ENCODE results near the gene CCDC73. TPM values are rescaled to one million over a fixed set of nuclear protein-coding genes. Genes with fewer than 3 reads are reported as not detected.

Gene CCDC73
- total RNA-seq, 1 experiment from 2014 or later = 0.04 TPM

GRCh38 chr11:32704775-32705174, 89.7 kb downstream of the CCDC73 start:
- no peaks in the 10 kb centered on the region for H3K79me2 ChIP-seq (ENCODE audit: insufficient read depth, low read length)
- no peak overlapping the region for H4K8ac ChIP-seq (replicated peaks; ENCODE audit: insufficient read length, low read depth, low read length)

More at GRCh38 chr11:32704775-32705174, 89.7 kb downstream of the CCDC73 start:
- no peak overlapping the region for H2BK120ac ChIP-seq (ENCODE audit: low read depth, low read length, poor library complexity, severe bottlenecking)
- H3K79me1 ChIP-seq (ENCODE audit: insufficient read depth, low read depth, low read length, poor library complexity, severe bottlenecking) = no peaks in the 10 kb centered on the region
- H2AK5ac ChIP-seq (ENCODE audit: insufficient read length, low read length) = no peak overlapping the region
- H3K56ac ChIP-seq (ENCODE audit: insufficient read length, low read depth, low read length) = no peak overlapping the region
- Mint-ChIP-seq H3K4me3 (no peak overlapping the region), H3K27me3 (ENCODE audit: low read depth) (no peaks in the 10 kb centered on the region; the same call in 1 of the 2 replicates), H3K4me1 (no peaks in the 10 kb centered on the region), H3K27ac (no peak overlapping the region), H3K36me3 (ENCODE audit: insufficient read depth in 1 of 3, low read depth in 3 of 3) (peaks cover 0 to 10% (median 5%) of the 10 kb centered on the region in 3 experiments; a peak in 2 of 7 replicates), H3K9me3 (peaks cover 9 to 10% of the 10 kb centered on the region in 2 experiments; a peak in 4 of 5 replicates)
- H3K18ac ChIP-seq (ENCODE audit: insufficient read length, low read depth, low read length) = no peak overlapping the region
- no peak overlapping the region for H3K23ac ChIP-seq (ENCODE audit: insufficient read length, low read depth, low read length)
- H2BK12ac ChIP-seq (ENCODE audit: insufficient read length, low read depth, low read length) = no peak overlapping the region
- no peak for TF ChIP-seq CTCF (conservative IDR thresholded peaks at IDR 0.05)
- no peaks in the 10 kb centered on the region for H3K23me2 ChIP-seq (ENCODE audit: insufficient read length, low read depth, low read length, poor library complexity, severe bottlenecking)
- H4K20me1 ChIP-seq (ENCODE audit: control insufficient read depth, insufficient read depth, insufficient read length) = no peaks in the 10 kb centered on the region
- no peaks in the 10 kb centered on the region for H3K27me3 ChIP-seq (ENCODE audit: insufficient read depth, low read length)
- no peak overlapping the region for H4K91ac ChIP-seq (ENCODE audit: insufficient read length, low read depth, low read length)
- no peak overlapping the region for H2AFZ ChIP-seq (ENCODE audit: low read length)
- H4K5ac ChIP-seq (ENCODE audit: insufficient read length, low read depth, low read length) = no peak overlapping the region
- no peak for DNase-seq
- WGBS (ENCODE audit: extremely low coverage, insufficient read length, low lambda C conversion rate) = no CpG with 5 or more reads among the region's 5 CpGs
- no peak overlapping the region for H2BK20ac ChIP-seq (ENCODE audit: low read depth, low read length, poor library complexity, severe bottlenecking)
- H3K4me1 ChIP-seq (ENCODE audit: insufficient read depth, low read length) = no peaks in the 10 kb centered on the region
- no peak overlapping the region for H3T11ph ChIP-seq (ENCODE audit: low read length)
- no peak overlapping the region for H3K9ac ChIP-seq (ENCODE audit: extremely low read depth, insufficient read length, low read length)
- H3K9me3 ChIP-seq (ENCODE audit: control insufficient read depth, low read depth, low read length) = peaks cover 5% of the 10 kb centered on the region
- no peak overlapping the region for H3K4me2 ChIP-seq (ENCODE audit: insufficient read depth, insufficient read length, low read length)
- no peak overlapping the region for H2BK5ac ChIP-seq (ENCODE audit: insufficient read length, low read length)
- no peak overlapping the region for H3K27ac ChIP-seq (ENCODE audit: insufficient read length, low read depth, low read length)
- no peak overlapping the region for H3K14ac ChIP-seq (ENCODE audit: insufficient read depth, low read length)
- H2BK15ac ChIP-seq (ENCODE audit: low read depth, low read length) = no peak overlapping the region
- H3K4ac ChIP-seq (ENCODE audit: low read depth, low read length) = no peak overlapping the region
